GM18867 (cell line): ENCODE data around the gene ADCYAP1R1.

Experiments used
- ATAC-seq: cut with Tn5 transposase; IDR thresholded peaks from one replicate; pipeline ENCODE4 v1.9.1; 2021; ENCODE audit warnings: mild to moderate bottlenecking, moderate library complexity; ENCODE audit not compliant: unreplicated experiment

ADCYAP1R1 gene

DNA sequence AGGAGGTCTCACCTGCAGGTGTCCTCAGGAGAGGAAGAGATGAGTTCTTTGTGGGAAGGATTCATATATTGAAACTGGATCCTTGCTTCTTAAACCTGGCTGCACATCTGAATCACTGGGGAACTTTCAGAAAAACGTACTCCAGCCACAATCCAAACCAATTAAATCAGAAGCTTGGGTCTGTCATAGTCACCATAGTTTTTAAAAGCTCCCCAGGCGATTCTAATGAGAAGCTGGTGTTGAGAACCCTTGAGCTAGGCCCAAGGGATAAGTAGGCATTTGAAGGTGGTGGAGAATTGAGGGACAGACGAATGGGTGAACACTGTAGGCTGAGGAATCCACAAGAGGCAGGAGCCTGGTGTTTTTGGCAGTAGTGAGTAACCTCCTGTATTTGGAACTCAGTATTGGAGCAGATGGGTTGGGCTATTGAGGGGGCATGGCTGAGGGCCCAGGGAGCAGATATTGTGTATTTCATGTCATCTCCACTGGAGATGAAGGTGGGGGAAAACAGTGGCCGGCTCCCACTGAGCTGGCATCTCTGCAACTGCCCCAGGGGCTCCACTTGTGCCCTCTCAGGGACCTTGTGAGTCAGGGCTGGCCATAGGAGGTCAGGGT is 14.5 kb downstream of the ADCYAP1R1 start:
- no peak for ATAC-seq

- ATAC-seq = no peak
Observed at GRCh38 chr7:31067491-31067890, 15.4 kb downstream of the ADCYAP1R1 start.

- no peak for ATAC-seq
Observed at GRCh38 chr7:31068006-31068675, 16.0 kb downstream of the ADCYAP1R1 start.

GRCh38 chr7:31069860-31070555 is 17.9 kb downstream of the ADCYAP1R1 start:
- ATAC-seq = no peak

DNA sequence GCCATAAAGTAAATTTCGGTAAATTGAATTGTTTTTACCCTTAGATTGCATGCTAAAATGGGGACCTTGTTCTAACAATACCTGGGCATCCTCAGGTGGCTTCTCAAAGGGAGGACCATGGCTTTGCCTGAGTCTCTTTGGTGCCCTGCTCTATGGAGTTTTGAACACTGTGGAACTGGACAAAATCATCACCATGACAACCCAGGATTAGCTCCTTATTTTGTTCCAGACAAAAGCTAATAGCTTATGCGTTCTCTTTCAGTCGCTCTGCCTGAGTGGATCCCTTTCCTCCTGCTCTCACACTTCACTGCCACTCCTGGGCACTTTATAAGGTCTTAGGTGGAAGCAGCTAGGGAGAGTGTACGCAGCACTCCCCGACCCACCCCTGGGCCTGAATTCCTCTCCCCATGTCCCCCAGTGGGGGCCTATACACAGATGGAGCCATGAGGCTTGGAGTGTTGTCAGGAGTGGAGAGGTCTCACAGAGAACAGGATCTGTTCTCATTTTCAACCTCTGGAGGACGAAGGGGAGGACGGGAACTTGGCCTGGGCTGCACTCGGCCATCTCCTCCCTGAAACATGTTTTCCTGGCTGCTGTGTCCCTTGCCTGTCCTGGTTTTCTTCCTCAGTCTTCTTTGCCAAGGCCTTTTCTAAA is 19.0 kb downstream of the ADCYAP1R1 start:
- ATAC-seq = no peak

- no peak for ATAC-seq
Observed at GRCh38 chr7:31071645-31072029, 19.5 kb downstream of the ADCYAP1R1 start.

DNA sequence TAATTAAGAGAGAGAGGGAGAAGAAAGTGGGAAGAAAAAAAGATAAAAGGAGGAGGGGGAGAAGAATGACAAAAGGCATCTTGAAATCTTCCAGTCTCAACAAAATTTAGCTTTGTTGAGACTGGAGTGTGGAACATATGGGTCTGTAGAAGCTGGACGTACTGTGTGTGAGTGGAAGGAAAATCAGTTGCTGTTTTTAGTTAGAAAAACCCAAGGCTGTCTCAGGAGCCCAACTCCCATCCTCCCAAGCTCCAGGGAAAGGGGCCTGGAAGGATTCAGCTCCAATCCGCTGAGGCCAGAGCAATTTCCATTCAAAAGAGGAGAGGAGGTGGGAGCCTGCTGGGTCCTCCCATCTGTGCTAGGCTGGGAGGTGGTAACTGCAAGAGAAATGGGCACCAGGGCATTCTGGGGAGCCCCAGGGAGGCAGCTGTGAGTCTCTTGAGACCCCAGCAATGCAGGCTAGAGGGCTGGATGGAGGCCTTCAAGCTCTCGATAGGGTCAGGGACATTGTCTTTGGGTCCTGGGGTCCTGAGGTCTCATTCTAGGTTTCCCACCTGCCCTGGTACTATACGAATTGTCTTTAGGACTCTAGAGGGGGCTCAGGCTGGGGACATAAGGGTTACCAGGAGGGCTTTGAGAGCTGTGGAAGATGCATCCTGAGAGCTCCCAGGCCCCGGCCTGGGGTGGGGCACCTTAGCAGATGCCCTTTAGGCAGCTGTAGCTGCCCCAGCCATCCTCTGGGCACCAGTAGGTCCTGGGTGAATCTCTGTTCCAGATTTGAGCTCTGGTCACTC is 21.4 kb downstream of the ADCYAP1R1 start:
- ATAC-seq = no peak

DNA sequence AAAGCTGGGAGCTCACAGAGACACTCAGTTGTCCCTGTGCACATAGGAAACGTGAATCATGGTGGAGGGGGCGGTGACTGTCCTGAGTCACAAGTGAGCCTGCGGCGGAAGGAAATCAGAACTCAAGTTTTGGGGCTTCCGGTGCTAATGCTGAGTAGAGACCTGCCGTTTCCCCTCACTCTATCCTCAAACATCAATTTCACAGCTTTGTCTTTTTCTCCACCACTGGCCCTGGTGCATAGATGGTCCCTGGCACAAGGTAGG is 21.9 kb downstream of the ADCYAP1R1 start:
- no peak for ATAC-seq

DNA sequence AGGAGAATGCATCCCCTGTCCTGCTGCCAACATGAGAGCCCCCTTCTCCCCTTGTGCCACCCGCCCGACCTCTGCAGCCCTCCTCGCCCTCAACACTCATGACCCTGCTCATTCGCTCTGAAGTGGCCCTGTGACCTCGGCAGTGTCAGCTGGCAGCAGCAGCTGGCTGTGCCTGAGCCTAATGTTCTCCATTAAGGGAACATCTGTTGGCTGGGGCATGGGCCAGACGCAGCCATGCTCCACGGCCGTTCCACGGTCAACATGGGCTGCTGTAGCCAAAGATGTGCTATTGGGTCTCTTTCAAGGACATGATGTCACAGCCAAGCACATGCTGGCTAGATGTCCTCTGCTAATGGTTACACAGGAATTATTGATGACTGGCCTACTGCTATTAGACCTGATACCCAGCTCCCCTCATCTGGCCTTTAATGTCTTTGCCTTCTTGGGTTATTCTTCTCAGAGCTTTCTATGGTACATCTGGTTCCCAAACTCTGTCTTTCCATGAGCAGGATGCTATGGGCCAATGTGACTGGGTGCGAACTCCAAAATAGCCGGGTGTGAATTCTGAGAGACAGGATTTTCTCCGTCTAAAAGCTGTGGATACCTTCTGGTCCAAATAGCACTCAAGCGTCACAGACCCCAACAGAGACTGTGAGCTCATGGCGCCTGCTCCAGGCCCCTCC is 22.4 kb downstream of the ADCYAP1R1 start:
- no peak for ATAC-seq

DNA sequence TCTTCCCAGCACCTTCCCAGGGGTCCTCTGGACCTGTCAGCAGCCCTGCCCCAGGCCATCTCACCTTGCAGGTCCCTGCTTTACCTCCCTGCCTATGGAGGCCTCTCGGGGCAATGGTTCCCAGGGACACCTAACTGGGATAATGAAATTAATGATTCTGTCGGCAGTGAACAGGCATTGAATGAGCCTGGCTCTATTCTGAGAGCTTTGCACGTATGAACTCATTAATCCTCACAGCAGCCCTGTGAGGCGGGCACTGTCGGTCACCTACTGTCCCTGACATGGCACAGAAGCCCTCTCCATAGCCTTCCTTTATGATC is 22.9 kb downstream of the ADCYAP1R1 start:
- ATAC-seq = no peak

DNA sequence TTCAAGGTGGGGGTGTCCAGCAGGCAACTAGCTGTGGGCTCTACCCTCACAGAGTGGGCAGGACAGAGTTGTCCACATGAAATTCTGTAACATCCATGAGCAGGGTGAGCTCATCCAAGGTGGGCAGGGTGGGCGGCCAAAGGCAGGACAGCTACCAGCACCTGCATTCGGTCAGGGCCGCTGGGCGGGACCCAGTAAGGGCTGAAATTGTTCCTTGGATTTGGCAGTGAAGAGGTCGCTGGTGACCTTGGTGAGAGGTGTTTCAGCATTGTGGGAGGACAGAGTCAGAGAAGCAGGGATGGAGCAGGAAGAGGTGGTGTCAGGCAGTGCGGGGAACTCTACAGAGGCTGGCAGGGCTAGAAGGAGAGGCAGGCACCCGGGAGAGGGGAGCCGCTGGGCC is 23.9 kb downstream of the ADCYAP1R1 start:
- ATAC-seq = no peak

GRCh38 chr7:31076641-31077310 is 24.7 kb downstream of the ADCYAP1R1 start:
- no peak for ATAC-seq

DNA sequence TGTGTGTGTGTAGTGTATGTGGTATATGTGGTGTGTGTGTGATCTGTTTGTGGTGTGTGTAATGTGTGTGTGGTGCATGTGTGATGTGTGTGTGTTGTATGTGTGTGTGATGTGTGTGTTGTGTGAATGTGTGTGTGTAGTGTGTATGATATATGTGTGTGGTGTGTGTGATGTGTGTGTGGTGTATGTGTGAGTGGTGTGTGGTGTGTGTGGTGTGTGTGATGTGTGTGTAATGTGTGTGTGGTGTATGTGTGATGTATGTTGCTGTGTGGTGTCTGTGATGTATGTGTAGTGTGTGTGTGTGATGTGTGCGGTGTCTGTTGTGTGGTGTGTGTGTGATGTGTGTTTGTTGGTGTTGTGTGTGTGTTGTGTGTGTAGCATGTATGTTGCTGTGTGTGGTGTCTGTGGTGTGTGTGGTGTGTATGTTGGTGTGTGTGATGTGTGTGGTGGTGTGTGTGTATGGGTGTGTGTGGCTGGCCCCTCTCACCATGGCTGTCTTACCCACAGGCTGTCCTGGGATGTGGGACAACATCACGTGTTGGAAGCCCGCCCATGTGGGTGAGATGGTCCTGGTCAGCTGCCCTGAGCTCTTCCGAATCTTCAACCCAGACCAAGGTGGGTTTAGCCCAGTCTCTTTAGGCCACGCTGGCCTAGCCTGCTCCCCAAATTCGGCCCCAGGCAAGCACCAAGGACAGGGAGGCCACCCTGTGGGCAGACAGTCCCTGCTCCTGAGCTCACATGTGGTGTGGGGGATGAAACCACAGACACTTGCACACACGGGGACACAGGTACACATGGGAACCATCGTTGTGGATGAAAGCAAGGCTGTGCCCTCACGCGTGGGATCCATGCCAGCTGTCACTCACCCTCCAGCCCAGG is 25.6 kb downstream of the ADCYAP1R1 start:
- no peak for ATAC-seq

DNA sequence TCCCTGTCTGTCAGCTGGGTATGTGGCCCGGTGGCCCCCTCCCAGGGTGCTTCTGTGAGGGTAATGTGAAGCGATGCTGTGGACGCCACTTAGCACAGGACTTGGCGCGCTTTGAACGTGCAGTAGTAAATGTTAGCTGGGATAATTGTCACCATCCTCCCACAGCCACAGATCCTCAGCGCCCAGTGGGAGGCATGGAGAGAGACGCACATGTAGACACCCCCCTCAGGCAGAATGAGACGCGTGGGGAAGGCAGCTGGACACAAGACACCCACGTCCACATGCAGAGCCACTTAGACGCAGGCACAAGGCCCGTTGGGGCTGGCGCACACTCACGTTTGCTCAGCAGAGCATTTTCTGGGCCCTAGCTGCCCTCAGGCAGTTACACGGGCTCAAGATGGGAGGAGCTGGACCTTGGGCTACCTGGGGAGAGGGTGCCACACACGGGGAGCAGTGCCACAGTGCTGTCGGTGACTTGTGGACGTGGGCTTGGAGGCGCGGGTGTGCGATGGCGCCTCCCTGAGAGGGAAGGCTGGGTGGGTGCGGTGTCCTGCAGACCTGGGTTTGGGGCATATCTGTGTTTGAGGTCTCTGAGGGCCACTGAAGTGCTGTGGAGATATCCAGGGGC is 26.4 kb downstream of the ADCYAP1R1 start:
- no peak for ATAC-seq

GRCh38 chr7:31079126-31079823 is 27.2 kb downstream of the ADCYAP1R1 start:
- ATAC-seq = no peak

- no peak for ATAC-seq
Observed at GRCh38 chr7:31079824-31080511, 27.9 kb downstream of the ADCYAP1R1 start.

DNA sequence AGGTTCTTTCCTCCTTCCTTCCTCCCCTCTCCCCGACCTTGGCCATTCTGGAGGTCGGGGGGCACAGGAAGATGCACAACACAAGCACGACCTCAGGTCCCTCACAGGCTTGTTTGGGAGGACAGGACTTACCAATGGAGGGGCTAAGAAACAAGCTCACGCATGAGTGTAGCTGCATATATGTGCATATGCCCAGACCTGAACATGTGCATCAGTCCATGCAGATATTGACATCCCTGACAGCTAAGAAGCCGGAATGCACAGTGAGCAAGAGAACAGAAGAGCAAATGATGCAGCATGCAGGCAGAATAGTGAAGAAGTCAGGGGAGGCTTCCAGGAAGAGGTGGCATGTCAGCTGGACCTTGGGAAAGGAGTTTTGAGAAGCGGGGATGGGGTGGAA is 28.7 kb downstream of the ADCYAP1R1 start:
- no peak for ATAC-seq

- no peak for ATAC-seq
Observed at GRCh38 chr7:31082017-31082416, 29.9 kb downstream of the ADCYAP1R1 start.
